WTC11 (cell line): ENCODE results near the gene SORCS2. TPM values are rescaled to one million over a fixed set of nuclear protein-coding genes. Genes with fewer than 3 reads are reported as not detected.
"Not testable (repeated sequence)": the region's sequence is repeated elsewhere in the genome, so short reads cannot be mapped to it uniquely, and the experiment has no call there.

Experiments
- ATAC-seq: fragments of 200-7000 bp; cut with Tn5 transposase; 2 replicates; pipeline ENCODE4 v1.10.0; 2021; ENCODE audit warnings: mild to moderate bottlenecking, moderate library complexity
- CTCF ChIA-PET: fragments of 300-600 bp; sonication (Branson Sonifier 250); formaldehyde crosslinking; loops from one replicate; lab custom pipeline; 2021; ENCODE audit warnings: antibody characterized with exemption; lab: Charles Lee
- POLR2A ChIA-PET: fragments of 350-600 bp; sonication (Branson Sonifier 250); formaldehyde crosslinking; loops from one replicate; lab custom pipeline; 2021; ENCODE audit warnings: antibody characterized with exemption; lab: Charles Lee
- DNase-seq: peaks from one replicate; pipeline ENCODE4 v3.0.0; 2021; ENCODE audit warnings: low spot score
- H3K27ac Mint-ChIP-seq: 2 replicates; pipeline ENCODE4 v1.8.0; 2021; ENCODE audit warnings: mixed read lengths
- H3K27me3 Mint-ChIP-seq: 2 replicates; pipeline ENCODE4 v1.8.0; 2021; ENCODE audit warnings: low read depth, mild to moderate bottlenecking, moderate library complexity, mixed read lengths
- H3K36me3 Mint-ChIP-seq: 2 replicates; pipeline ENCODE4 v1.8.0; 2021; ENCODE audit warnings: mixed read lengths
- H3K4me1 Mint-ChIP-seq: 2 replicates; pipeline ENCODE4 v1.8.0; 2022; ENCODE audit warnings: mixed read lengths
- H3K4me3 Mint-ChIP-seq: 2 replicates; pipeline ENCODE4 v1.8.0; 2021; ENCODE audit warnings: mild to moderate bottlenecking, moderate library complexity, mixed read lengths
- H3K9me3 Mint-ChIP-seq: 2 replicates; pipeline ENCODE4 v1.8.0; 2021; ENCODE audit warnings: mixed read lengths
- CBFB ChIP-seq: sonication (generic); formaldehyde crosslinking; IDR thresholded peaks from 2 replicates; pipeline ENCODE4 v1.8.1; 2022; ENCODE audit warnings: mild to moderate bottlenecking, low read depth, missing genetic modification reagents
- CREB1 ChIP-seq: sonication (generic); formaldehyde crosslinking; IDR thresholded peaks from 2 replicates; pipeline ENCODE4 v1.8.0; 2023; ENCODE audit warnings: mild to moderate bottlenecking, missing genetic modification reagents
- CREM ChIP-seq: sonication (generic); formaldehyde crosslinking; IDR thresholded peaks from 2 replicates; pipeline ENCODE4 v1.8.1; 2022; ENCODE audit warnings: mild to moderate bottlenecking, missing genetic modification reagents, moderate library complexity
- FOXK1 ChIP-seq: sonication (generic); formaldehyde crosslinking; IDR thresholded peaks from 2 replicates; pipeline ENCODE4 v1.8.0; 2022; ENCODE audit warnings: mild to moderate bottlenecking, moderate library complexity, missing genetic modification reagents
- GRHL2 ChIP-seq: fragments of 250-450 bp; sonication (Bioruptor Pico); IDR thresholded peaks from 2 replicates; pipeline ENCODE4 v1.8.0; 2022; ENCODE audit warnings: mild to moderate bottlenecking, moderate library complexity; ENCODE audit not compliant: insufficient replicate concordance, severe bottlenecking
- IRF2 ChIP-seq: sonication (generic); formaldehyde crosslinking; IDR thresholded peaks from 2 replicates; pipeline ENCODE4 v1.8.0; 2022; ENCODE audit warnings: low read depth, missing genetic modification reagents, borderline replicate concordance
- JAZF1 ChIP-seq: fragments of 250-450 bp; sonication (Bioruptor Pico); IDR thresholded peaks from 2 replicates; pipeline ENCODE4 v1.9.0; 2021; ENCODE audit warnings: moderate library complexity, mild to moderate bottlenecking, inconsistent platforms
- MYBL2 ChIP-seq: sonication (generic); formaldehyde crosslinking; IDR thresholded peaks from 2 replicates; pipeline ENCODE4 v1.8.1; 2023; ENCODE audit warnings: mild to moderate bottlenecking, moderate library complexity, missing genetic modification reagents
- NFE2L1 ChIP-seq: sonication (generic); formaldehyde crosslinking; IDR thresholded peaks from 2 replicates; pipeline ENCODE4 v1.8.1; 2023; ENCODE audit warnings: missing genetic modification reagents
- NR2C2 ChIP-seq: sonication (generic); formaldehyde crosslinking; IDR thresholded peaks from 2 replicates; pipeline ENCODE4 v1.8.0; 2022; ENCODE audit warnings: mild to moderate bottlenecking, missing genetic modification reagents
- OVOL2 ChIP-seq: fragments of 250-450 bp; sonication (Bioruptor Pico); IDR thresholded peaks from 2 replicates; pipeline ENCODE4 v1.9.0; 2021; ENCODE audit warnings: mild to moderate bottlenecking, borderline replicate concordance
- SMAD4 ChIP-seq: sonication (generic); formaldehyde crosslinking; IDR thresholded peaks from 2 replicates; pipeline ENCODE4 v1.8.0; 2022; ENCODE audit warnings: mild to moderate bottlenecking, missing genetic modification reagents
- SOX15 ChIP-seq: fragments of 250-450 bp; sonication (Bioruptor Pico); IDR thresholded peaks from 2 replicates; pipeline ENCODE4 v1.9.0; 2021; ENCODE audit warnings: mild to moderate bottlenecking
- ZNF138 ChIP-seq: sonication (generic); formaldehyde crosslinking; conservative IDR thresholded peaks from 2 replicates; pipeline ENCODE4 v1.8.1; 2022; ENCODE audit warnings: mild to moderate bottlenecking, moderate library complexity, missing genetic modification reagents
- total RNA-seq: library from RNA; stranded (reverse); gene quantifications from 3 replicates; pipeline ENCODE4 v1.2.3, GENCODE V29; 2021
- TF ChIP-seq, protein P1 (sequence below): sonication (generic); formaldehyde crosslinking; IDR thresholded peaks from 2 replicates; pipeline ENCODE4 v1.8.0; 2023; ENCODE audit warnings: mild to moderate bottlenecking, missing genetic modification reagents
- TF ChIP-seq, protein P2 (sequence below): sonication (generic); formaldehyde crosslinking; IDR thresholded peaks from 2 replicates; pipeline ENCODE4 v1.8.0; 2022; ENCODE audit warnings: mild to moderate bottlenecking, missing genetic modification reagents
- TF ChIP-seq, protein P3 (sequence below): sonication (generic); formaldehyde crosslinking; IDR thresholded peaks from 2 replicates; pipeline ENCODE4 v1.8.1; 2023; ENCODE audit warnings: mild to moderate bottlenecking, missing genetic modification reagents, moderate library complexity
- TF ChIP-seq, protein P4 (sequence below): fragments of 250-450 bp; sonication (Bioruptor Pico); IDR thresholded peaks from 2 replicates; pipeline ENCODE4 v1.9.0; 2021; ENCODE audit warnings: moderate library complexity, mild to moderate bottlenecking, inconsistent platforms, borderline replicate concordance
- TF ChIP-seq, protein P5 (sequence below): sonication (generic); formaldehyde crosslinking; conservative IDR thresholded peaks from 2 replicates; pipeline ENCODE4 v1.8.1; 2023; ENCODE audit warnings: mild to moderate bottlenecking, low read depth, missing genetic modification reagents, moderate library complexity

The SORCS2 gene
- total RNA-seq, 1 experiment from 2014 or later = 6.6 TPM

DNA sequence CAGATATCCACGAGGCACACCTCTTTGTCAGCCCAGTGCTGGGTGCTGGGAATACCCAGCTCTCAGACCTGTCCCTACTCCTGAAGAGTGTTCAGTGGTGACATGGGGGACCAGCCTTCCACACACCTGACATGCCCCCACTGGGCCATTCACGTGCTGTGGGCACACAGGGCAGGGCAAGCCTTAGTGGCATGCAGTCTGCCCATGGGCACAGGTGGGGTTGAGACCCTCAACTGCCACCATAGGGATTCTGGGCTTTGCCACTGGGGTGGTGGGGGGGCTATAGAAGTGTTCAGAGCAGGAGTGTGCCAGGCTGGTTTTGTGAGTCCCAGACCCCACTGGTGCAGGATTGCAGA, 259.1 kb downstream of the SORCS2 start (continued):
- TF ChIP-seq, protein P1, sequence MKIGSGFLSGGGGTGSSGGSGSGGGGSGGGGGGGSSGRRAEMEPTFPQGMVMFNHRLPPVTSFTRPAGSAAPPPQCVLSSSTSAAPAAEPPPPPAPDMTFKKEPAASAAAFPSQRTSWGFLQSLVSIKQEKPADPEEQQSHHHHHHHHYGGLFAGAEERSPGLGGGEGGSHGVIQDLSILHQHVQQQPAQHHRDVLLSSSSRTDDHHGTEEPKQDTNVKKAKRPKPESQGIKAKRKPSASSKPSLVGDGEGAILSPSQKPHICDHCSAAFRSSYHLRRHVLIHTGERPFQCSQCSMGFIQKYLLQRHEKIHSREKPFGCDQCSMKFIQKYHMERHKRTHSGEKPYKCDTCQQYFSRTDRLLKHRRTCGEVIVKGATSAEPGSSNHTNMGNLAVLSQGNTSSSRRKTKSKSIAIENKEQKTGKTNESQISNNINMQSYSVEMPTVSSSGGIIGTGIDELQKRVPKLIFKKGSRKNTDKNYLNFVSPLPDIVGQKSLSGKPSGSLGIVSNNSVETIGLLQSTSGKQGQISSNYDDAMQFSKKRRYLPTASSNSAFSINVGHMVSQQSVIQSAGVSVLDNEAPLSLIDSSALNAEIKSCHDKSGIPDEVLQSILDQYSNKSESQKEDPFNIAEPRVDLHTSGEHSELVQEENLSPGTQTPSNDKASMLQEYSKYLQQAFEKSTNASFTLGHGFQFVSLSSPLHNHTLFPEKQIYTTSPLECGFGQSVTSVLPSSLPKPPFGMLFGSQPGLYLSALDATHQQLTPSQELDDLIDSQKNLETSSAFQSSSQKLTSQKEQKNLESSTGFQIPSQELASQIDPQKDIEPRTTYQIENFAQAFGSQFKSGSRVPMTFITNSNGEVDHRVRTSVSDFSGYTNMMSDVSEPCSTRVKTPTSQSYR = no peak
- no peak for TF ChIP-seq CREM (CRISPR knock-in tag)
- TF ChIP-seq, all 79 proteins: peak for 0

DNA sequence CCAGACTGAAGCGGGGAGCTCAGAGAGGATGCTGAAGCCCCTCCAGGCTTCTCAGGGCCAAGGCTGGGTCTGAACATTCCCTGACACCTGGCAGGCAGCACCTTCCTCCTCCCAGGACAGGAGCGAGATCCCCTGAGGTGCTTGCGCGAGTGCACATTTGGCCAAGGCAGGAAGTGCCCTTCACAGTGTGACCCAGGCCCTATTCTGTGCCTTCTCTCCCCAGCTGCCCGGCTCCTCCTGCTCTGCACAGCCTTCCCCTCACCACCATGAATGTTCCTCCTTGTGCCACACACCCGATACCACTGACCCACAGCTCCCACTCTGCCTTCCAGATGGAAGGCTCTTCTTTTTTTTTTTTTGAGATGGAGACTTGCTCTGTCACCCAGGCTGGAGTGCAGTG, 259.5 kb downstream of the SORCS2 start:
- Mint-ChIP-seq H3K36me3 (no peaks in the 10 kb centered on the region), H3K9me3 (no peaks in the 10 kb centered on the region), H3K4me3 (no peak overlapping the region), H3K27ac (peak overlapping the region; percentile 75; the same call in 1 of the 2 replicates), H3K27me3 (no peaks in the 10 kb centered on the region; the same call in 1 of the 2 replicates), H3K4me1 (no peaks in the 10 kb centered on the region)
- no peak for ATAC-seq
- ChIA-PET CTCF (interaction anchor here (1.3 kb wide), 1 partner anchor 260 kb away, joined by 4 read pairs; the partner anchor contains the start of gene SORCS2), POLR2A (interaction anchor here (0.6 kb wide), 1 partner anchor 185 kb away, joined by 3 read pairs; no protein-coding TSS in a partner anchor)
- DNase-seq = no peak
- TF ChIP-seq NFE2L1 (CRISPR knock-in tag) = no peak
- TF ChIP-seq OVOL2 (CRISPR knock-in tag) = no peak
- TF ChIP-seq, protein P1 = no peak
- no peak for TF ChIP-seq IRF2
- TF ChIP-seq SOX15 (CRISPR knock-in tag) = no peak
- TF ChIP-seq, protein P2, sequence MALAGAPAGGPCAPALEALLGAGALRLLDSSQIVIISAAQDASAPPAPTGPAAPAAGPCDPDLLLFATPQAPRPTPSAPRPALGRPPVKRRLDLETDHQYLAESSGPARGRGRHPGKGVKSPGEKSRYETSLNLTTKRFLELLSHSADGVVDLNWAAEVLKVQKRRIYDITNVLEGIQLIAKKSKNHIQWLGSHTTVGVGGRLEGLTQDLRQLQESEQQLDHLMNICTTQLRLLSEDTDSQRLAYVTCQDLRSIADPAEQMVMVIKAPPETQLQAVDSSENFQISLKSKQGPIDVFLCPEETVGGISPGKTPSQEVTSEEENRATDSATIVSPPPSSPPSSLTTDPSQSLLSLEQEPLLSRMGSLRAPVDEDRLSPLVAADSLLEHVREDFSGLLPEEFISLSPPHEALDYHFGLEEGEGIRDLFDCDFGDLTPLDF (CRISPR knock-in tag) = no peak
- no peak for TF ChIP-seq FOXK1 (CRISPR knock-in tag)
- no peak for TF ChIP-seq CREB1
- TF ChIP-seq SMAD4 (CRISPR knock-in tag) = no peak
- TF ChIP-seq, protein P3, sequence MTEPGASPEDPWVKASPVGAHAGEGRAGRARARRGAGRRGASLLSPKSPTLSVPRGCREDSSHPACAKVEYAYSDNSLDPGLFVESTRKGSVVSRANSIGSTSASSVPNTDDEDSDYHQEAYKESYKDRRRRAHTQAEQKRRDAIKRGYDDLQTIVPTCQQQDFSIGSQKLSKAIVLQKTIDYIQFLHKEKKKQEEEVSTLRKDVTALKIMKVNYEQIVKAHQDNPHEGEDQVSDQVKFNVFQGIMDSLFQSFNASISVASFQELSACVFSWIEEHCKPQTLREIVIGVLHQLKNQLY (CRISPR knock-in tag) = no peak
- TF ChIP-seq ZNF138 (CRISPR knock-in tag) = no peak
- no peak for TF ChIP-seq NR2C2 (CRISPR knock-in tag)
- TF ChIP-seq GRHL2 (CRISPR knock-in tag) = no peak
- no peak for TF ChIP-seq MYBL2 (CRISPR knock-in tag)
- TF ChIP-seq, protein P4, sequence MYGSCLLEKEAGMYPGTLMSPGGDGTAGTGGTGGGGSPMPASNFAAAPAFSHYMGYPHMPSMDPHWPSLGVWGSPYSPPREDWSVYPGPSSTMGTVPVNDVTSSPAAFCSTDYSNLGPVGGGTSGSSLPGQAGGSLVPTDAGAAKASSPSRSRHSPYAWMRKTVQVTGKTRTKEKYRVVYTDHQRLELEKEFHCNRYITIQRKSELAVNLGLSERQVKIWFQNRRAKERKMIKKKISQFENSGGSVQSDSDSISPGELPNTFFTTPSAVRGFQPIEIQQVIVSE (CRISPR knock-in tag) = no peak
- TF ChIP-seq CBFB (CRISPR knock-in tag) = no peak
- TF ChIP-seq JAZF1 = no peak
- TF ChIP-seq, protein P5, sequence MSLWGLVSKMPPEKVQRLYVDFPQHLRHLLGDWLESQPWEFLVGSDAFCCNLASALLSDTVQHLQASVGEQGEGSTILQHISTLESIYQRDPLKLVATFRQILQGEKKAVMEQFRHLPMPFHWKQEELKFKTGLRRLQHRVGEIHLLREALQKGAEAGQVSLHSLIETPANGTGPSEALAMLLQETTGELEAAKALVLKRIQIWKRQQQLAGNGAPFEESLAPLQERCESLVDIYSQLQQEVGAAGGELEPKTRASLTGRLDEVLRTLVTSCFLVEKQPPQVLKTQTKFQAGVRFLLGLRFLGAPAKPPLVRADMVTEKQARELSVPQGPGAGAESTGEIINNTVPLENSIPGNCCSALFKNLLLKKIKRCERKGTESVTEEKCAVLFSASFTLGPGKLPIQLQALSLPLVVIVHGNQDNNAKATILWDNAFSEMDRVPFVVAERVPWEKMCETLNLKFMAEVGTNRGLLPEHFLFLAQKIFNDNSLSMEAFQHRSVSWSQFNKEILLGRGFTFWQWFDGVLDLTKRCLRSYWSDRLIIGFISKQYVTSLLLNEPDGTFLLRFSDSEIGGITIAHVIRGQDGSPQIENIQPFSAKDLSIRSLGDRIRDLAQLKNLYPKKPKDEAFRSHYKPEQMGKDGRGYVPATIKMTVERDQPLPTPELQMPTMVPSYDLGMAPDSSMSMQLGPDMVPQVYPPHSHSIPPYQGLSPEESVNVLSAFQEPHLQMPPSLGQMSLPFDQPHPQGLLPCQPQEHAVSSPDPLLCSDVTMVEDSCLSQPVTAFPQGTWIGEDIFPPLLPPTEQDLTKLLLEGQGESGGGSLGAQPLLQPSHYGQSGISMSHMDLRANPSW (CRISPR knock-in tag) = no peak

DNA sequence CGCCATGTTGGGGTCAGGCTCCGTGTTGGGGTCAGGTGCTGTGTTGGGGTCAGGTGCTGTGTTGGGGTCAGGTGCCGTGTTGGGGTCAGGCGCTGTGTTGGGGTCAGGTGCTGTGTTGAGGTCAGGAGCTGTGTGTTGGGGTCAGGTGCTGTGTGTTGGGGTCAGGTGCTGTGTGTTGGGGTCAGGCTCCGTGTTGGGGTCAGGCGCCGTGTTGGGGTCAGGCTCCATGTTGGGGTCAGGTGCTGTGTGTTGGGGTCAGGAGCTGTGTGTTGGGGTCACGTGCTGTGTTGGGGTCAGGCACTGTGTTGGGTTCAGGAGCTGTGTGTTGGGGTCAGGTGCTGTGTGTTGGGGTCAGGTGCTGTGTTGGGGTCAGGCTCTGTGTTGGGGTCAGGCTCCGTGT, 260.5 kb downstream of the SORCS2 start:
- H3K4me1 Mint-ChIP-seq, DNase-seq, H3K4me3 Mint-ChIP-seq, POLR2A ChIA-PET, H3K36me3 Mint-ChIP-seq, ATAC-seq, H3K27me3 Mint-ChIP-seq, H3K27ac Mint-ChIP-seq, H3K9me3 Mint-ChIP-seq: not testable (repeated sequence)
- CTCF ChIA-PET = interaction anchor here (0.5 kb wide), 1 partner anchor 267 kb away, joined by 3 read pairs; no protein-coding TSS in a partner anchor
